ENCODE data around the gene CDH8. TPM values are rescaled to one million over a fixed set of nuclear protein-coding genes. Genes with fewer than 3 reads are reported as not detected.

The CDH8 gene
- total and polyA plus RNA-seq, 2 donors (not counting 1 experiment from before 2014, with no cell fraction given) = not detected

GRCh38 chr16:62067981-62068380 lies 31.7 kb upstream of the CDH8 start:
- H3K36me3 ChIP-seq (ENCODE audit: control insufficient read depth, insufficient read depth, low read length) = no peaks in the 10 kb centered on the region
- no peak overlapping the region for H3K4me2 ChIP-seq (ENCODE audit: extremely low read depth, insufficient read depth, low read length)
- no peaks in the 10 kb centered on the region for H3K27me3 ChIP-seq (ENCODE audit: control insufficient read depth, insufficient read depth, low read length)
- DNase-seq (ENCODE audit: low read depth in 2 of 2) = no peak
- no peak overlapping the region for H3K4me3 ChIP-seq (replicated peaks in 1 of 4; ENCODE audit: control extremely low read depth in 1 of 4, insufficient read depth in 1 of 4, low read depth in 3 of 4, low read length in 4 of 4)
- no peak overlapping the region for H3K27ac ChIP-seq (ENCODE audit: insufficient read depth, low read length)
- no peak overlapping the region for H2AFZ ChIP-seq (ENCODE audit: low read length)
- TF ChIP-seq EZH2 (IDR thresholded peaks at IDR 0.05; ENCODE audit: low read length, missing control alignments) = no peak
- TF ChIP-seq, protein P1, sequence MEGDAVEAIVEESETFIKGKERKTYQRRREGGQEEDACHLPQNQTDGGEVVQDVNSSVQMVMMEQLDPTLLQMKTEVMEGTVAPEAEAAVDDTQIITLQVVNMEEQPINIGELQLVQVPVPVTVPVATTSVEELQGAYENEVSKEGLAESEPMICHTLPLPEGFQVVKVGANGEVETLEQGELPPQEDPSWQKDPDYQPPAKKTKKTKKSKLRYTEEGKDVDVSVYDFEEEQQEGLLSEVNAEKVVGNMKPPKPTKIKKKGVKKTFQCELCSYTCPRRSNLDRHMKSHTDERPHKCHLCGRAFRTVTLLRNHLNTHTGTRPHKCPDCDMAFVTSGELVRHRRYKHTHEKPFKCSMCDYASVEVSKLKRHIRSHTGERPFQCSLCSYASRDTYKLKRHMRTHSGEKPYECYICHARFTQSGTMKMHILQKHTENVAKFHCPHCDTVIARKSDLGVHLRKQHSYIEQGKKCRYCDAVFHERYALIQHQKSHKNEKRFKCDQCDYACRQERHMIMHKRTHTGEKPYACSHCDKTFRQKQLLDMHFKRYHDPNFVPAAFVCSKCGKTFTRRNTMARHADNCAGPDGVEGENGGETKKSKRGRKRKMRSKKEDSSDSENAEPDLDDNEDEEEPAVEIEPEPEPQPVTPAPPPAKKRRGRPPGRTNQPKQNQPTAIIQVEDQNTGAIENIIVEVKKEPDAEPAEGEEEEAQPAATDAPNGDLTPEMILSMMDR (conservative IDR thresholded peaks at IDR 0.05 in 1 of 2, IDR thresholded peaks at IDR 0.05 in 1 of 2; ENCODE audit: low read depth in 1 of 2, low read length in 2 of 2) = no peak
- H4K20me1 ChIP-seq (ENCODE audit: control insufficient read depth, extremely low read depth, insufficient read depth, low read length) = no peaks in the 10 kb centered on the region
- no peak overlapping the region for H3K9ac ChIP-seq (ENCODE audit: insufficient read depth, low read length)
- no peaks in the 10 kb centered on the region for H3K9me3 ChIP-seq (ENCODE audit: control insufficient read depth, insufficient read depth, low read depth, low read length)
- no peaks in the 10 kb centered on the region for H3K79me2 ChIP-seq (ENCODE audit: control insufficient read depth, insufficient read depth, low read length)
- no peaks in the 10 kb centered on the region for H3K4me1 ChIP-seq (ENCODE audit: control insufficient read depth, extremely low read depth, insufficient read depth, low read length)

GRCh38 chr16:62067182-62067581 lies 30.9 kb upstream of the CDH8 start:
- DNase-seq (ENCODE audit: low read depth in 2 of 2) = no peak
- Histone ChIP-seq H2AFZ (ENCODE audit: low read length) (no peak overlapping the region), H3K9me3 (ENCODE audit: control insufficient read depth, insufficient read depth, low read depth, low read length) (no peaks in the 10 kb centered on the region), H3K27ac (ENCODE audit: insufficient read depth, low read length) (no peak overlapping the region), H3K4me3 (replicated peaks in 1 of 4; ENCODE audit: control extremely low read depth in 1 of 4, insufficient read depth in 1 of 4, low read depth in 3 of 4, low read length in 4 of 4) (no peak overlapping the region), H3K4me1 (ENCODE audit: control insufficient read depth, extremely low read depth, insufficient read depth, low read length) (no peaks in the 10 kb centered on the region), H3K36me3 (ENCODE audit: control insufficient read depth, insufficient read depth, low read length) (no peaks in the 10 kb centered on the region), H3K9ac (ENCODE audit: insufficient read depth, low read length) (no peak overlapping the region), H4K20me1 (ENCODE audit: control insufficient read depth, extremely low read depth, insufficient read depth, low read length) (no peaks in the 10 kb centered on the region), H3K79me2 (ENCODE audit: control insufficient read depth, insufficient read depth, low read length) (no peaks in the 10 kb centered on the region), H3K27me3 (ENCODE audit: control insufficient read depth, insufficient read depth, low read length) (no peaks in the 10 kb centered on the region), H3K4me2 (ENCODE audit: extremely low read depth, insufficient read depth, low read length) (no peak overlapping the region)
- no peak for TF ChIP-seq EZH2 (IDR thresholded peaks at IDR 0.05; ENCODE audit: low read length, missing control alignments)
- TF ChIP-seq, protein P1 (conservative IDR thresholded peaks at IDR 0.05 in 1 of 2, IDR thresholded peaks at IDR 0.05 in 1 of 2; ENCODE audit: low read depth in 1 of 2, low read length in 2 of 2) = no peak

DNA sequence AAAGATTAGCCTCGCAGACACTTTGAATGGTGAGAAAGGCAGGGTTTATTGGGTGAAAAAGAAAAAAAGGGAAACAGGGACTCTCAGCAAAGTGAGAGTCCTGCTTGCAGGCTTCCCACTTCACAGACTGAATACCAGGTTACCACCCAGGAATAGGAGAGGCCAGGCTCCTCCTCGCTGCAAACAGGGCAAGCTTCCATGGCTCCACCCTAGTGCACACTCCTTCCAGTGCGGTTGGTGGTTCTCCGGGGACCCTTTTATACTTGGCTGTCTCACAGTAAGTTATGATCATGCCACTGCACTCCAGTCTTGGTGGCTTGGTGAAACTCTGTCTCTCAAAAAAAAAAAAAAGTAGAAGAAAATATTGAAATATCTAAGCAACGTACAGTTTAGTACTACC lies 30.5 kb upstream of the CDH8 start:
- no peak overlapping the region for H3K4me2 ChIP-seq (ENCODE audit: extremely low read depth, insufficient read depth, low read length)
- TF ChIP-seq, protein P1 (conservative IDR thresholded peaks at IDR 0.05 in 1 of 2, IDR thresholded peaks at IDR 0.05 in 1 of 2; ENCODE audit: low read depth in 1 of 2, low read length in 2 of 2) = no peak
- no peak for TF ChIP-seq EZH2 (IDR thresholded peaks at IDR 0.05; ENCODE audit: low read length, missing control alignments)
- H3K36me3 ChIP-seq (ENCODE audit: control insufficient read depth, insufficient read depth, low read length) = no peaks in the 10 kb centered on the region
- H3K9ac ChIP-seq (ENCODE audit: insufficient read depth, low read length) = no peak overlapping the region
- no peak for DNase-seq (ENCODE audit: low read depth in 2 of 2)
- no peak overlapping the region for H3K4me3 ChIP-seq (replicated peaks in 1 of 4; ENCODE audit: control extremely low read depth in 1 of 4, insufficient read depth in 1 of 4, low read depth in 3 of 4, low read length in 4 of 4)
- H2AFZ ChIP-seq (ENCODE audit: low read length) = no peak overlapping the region
- H3K9me3 ChIP-seq (ENCODE audit: control insufficient read depth, insufficient read depth, low read depth, low read length) = no peaks in the 10 kb centered on the region
- no peaks in the 10 kb centered on the region for H3K27me3 ChIP-seq (ENCODE audit: control insufficient read depth, insufficient read depth, low read length)
- no peaks in the 10 kb centered on the region for H4K20me1 ChIP-seq (ENCODE audit: control insufficient read depth, extremely low read depth, insufficient read depth, low read length)
- H3K79me2 ChIP-seq (ENCODE audit: control insufficient read depth, insufficient read depth, low read length) = no peaks in the 10 kb centered on the region
- H3K4me1 ChIP-seq (ENCODE audit: control insufficient read depth, extremely low read depth, insufficient read depth, low read length) = no peaks in the 10 kb centered on the region
- H3K27ac ChIP-seq (ENCODE audit: insufficient read depth, low read length) = no peak overlapping the region
